Measurements from ENCODE around the gene ZBTB18.

Gene ZBTB18

GRCh38 chr1:244083383-244083943, 32.4 kb downstream of the ZBTB18 start:
- DNase-seq (ENCODE audit: low read depth): peak; percentile 39

GRCh38 chr1:244084763-244085162, 33.7 kb downstream of the ZBTB18 start:
- no peak for DNase-seq (ENCODE audit: low read depth)
- TF ChIP-seq MAX (IDR thresholded peaks at IDR 0.05; ENCODE audit: low read depth, low read length) (no peak), CTCF (IDR thresholded peaks at IDR 0.05; ENCODE audit: low read depth, low read length) (no peak), POLR2A (IDR thresholded peaks at IDR 0.05; ENCODE audit: extremely low read depth, insufficient read length) (no peak), MYC (IDR thresholded peaks at IDR 0.05; ENCODE audit: low read depth, low read length) (no peak)
- no peak overlapping the region for H3K4me3 ChIP-seq (ENCODE audit: low read depth, low read length)

More at GRCh38 chr1:244083383-244083943, 32.4 kb downstream of the ZBTB18 start:
- H3K4me3 ChIP-seq (ENCODE audit: low read depth, low read length): no peak overlapping the region
- TF ChIP-seq CTCF (IDR thresholded peaks at IDR 0.05; ENCODE audit: low read depth, low read length) (no peak), MAX (IDR thresholded peaks at IDR 0.05; ENCODE audit: low read depth, low read length) (peak; percentile 92), MYC (IDR thresholded peaks at IDR 0.05; ENCODE audit: low read depth, low read length) (peak; percentile 91)

GRCh38 chr1:244085891-244086290, 34.8 kb downstream of the ZBTB18 start:
- DNase-seq (ENCODE audit: low read depth): no peak
- no peak overlapping the region for H3K4me3 ChIP-seq (ENCODE audit: low read depth, low read length)
- TF ChIP-seq MAX (IDR thresholded peaks at IDR 0.05; ENCODE audit: low read depth, low read length) (no peak), POLR2A (IDR thresholded peaks at IDR 0.05; ENCODE audit: extremely low read depth, insufficient read length) (no peak), CTCF (IDR thresholded peaks at IDR 0.05; ENCODE audit: low read depth, low read length) (no peak), MYC (IDR thresholded peaks at IDR 0.05; ENCODE audit: low read depth, low read length) (no peak)

GRCh38 chr1:244087021-244087560, 36.0 kb downstream of the ZBTB18 start:
- TF ChIP-seq POLR2A (IDR thresholded peaks at IDR 0.05; ENCODE audit: extremely low read depth, insufficient read length) (no peak), MYC (IDR thresholded peaks at IDR 0.05; ENCODE audit: low read depth, low read length) (no peak), MAX (IDR thresholded peaks at IDR 0.05; ENCODE audit: low read depth, low read length) (no peak), CTCF (IDR thresholded peaks at IDR 0.05; ENCODE audit: low read depth, low read length) (no peak)
- no peak for DNase-seq (ENCODE audit: low read depth)
- H3K4me3 ChIP-seq (ENCODE audit: low read depth, low read length): no peak overlapping the region

GRCh38 chr1:244087611-244088010, 36.5 kb downstream of the ZBTB18 start:
- no peak for TF ChIP-seq MYC (IDR thresholded peaks at IDR 0.05; ENCODE audit: low read depth, low read length)
- no peak for TF ChIP-seq CTCF (IDR thresholded peaks at IDR 0.05; ENCODE audit: low read depth, low read length)
- no peak for TF ChIP-seq MAX (IDR thresholded peaks at IDR 0.05; ENCODE audit: low read depth, low read length)
- DNase-seq (ENCODE audit: low read depth): no peak
- H3K4me3 ChIP-seq (ENCODE audit: low read depth, low read length): no peak overlapping the region
